Activated CD8-positive, alpha-beta memory T cell treated with anti-CD3 and anti-CD28 coated beads, Interleukin-2, amount 50 U/mL, for 48 hours (primary cell): ENCODE measurements around the gene NOBOX.
A peak's percentile ranks its signal among the peaks of the same experiment; 100 is the strongest.
"Not testable (repeated sequence)": the region's sequence is repeated elsewhere in the genome, so short reads cannot be mapped to it uniquely, and the experiment has no call there.

Experiments
- DNase-seq: peaks from one replicate; pipeline ENCODE4 v3.0.0-alpha.2; 2020

NOBOX gene

GRCh38 chr7:144390481-144390880 is 13.0 kb downstream of the NOBOX start:
- no peak for DNase-seq

GRCh38 chr7:144388950-144389349 is 14.5 kb downstream of the NOBOX start:
- DNase-seq, result no peak

- no peak for DNase-seq
Observed at GRCh38 chr7:144386741-144387140, 16.8 kb downstream of the NOBOX start.

- no peak for DNase-seq
Observed at GRCh38 chr7:144384555-144385245, 18.8 kb downstream of the NOBOX start.

- no peak for DNase-seq
Observed at GRCh38 chr7:144384071-144384470, 19.4 kb downstream of the NOBOX start.

GRCh38 chr7:144379776-144380384 is 23.6 kb downstream of the NOBOX start:
- DNase-seq, result peak; percentile 22

GRCh38 chr7:144378651-144379050 is 24.8 kb downstream of the NOBOX start:
- no peak for DNase-seq

GRCh38 chr7:144369221-144369620 is 34.3 kb downstream of the NOBOX start:
- not testable (repeated sequence) for DNase-seq

GRCh38 chr7:144367250-144367649 is 36.2 kb downstream of the NOBOX start:
- DNase-seq, result not testable (repeated sequence)

- not testable (repeated sequence) for DNase-seq
Observed at GRCh38 chr7:144365523-144365922, 38.0 kb downstream of the NOBOX start.

- not testable (repeated sequence) for DNase-seq
Observed at GRCh38 chr7:144362061-144362460, 41.4 kb downstream of the NOBOX start.

- not testable (repeated sequence) for DNase-seq
Observed at GRCh38 chr7:144356860-144357259, 46.6 kb downstream of the NOBOX start.

- not testable (repeated sequence) for DNase-seq
Observed at GRCh38 chr7:144356185-144356584, 47.3 kb downstream of the NOBOX start.

- DNase-seq, result not testable (repeated sequence)
Observed at GRCh38 chr7:144355176-144355822, 48.2 kb downstream of the NOBOX start, which contains the start of gene ARHGEF5. Gene ARHGEF5, plus strand, starts transcription at chr7:144355402. Its CDS starts 7,268 bp downstream, at chr7:144362670.

GRCh38 chr7:144351667-144352066 is 51.8 kb downstream of the NOBOX start:
- DNase-seq, result not testable (repeated sequence)

- DNase-seq, result not testable (repeated sequence)
Observed at GRCh38 chr7:144348625-144349024, 54.9 kb downstream of the NOBOX start.
